RWPE1 (cell line): ENCODE results near the gene NHERF1.

Experiments
- CTCF ChIA-PET: fragments of 350-600 bp; sonication (Branson Sonifier 250); formaldehyde crosslinking; extraction: SDS; loops from one replicate; lab custom pipeline; 2021; lab: Yijun Ruan, JAX
- POLR2A ChIA-PET: fragments of 400-600 bp; formaldehyde crosslinking; extraction: SDS; loops from one replicate; lab custom pipeline; 2020; ENCODE audit warnings: antibody characterized with exemption; ENCODE audit not compliant: low non-redundant PET; lab: Yijun Ruan, JAX
- DNase-seq: peaks from one replicate; pipeline ENCODE4 v3.0.0; 2012; ENCODE audit warnings: low spot score
- H3K27ac ChIP-seq: fragments of 450-650 bp; 2 replicates; pipeline ENCODE4 v1.5.1; 2017
- TF ChIP-seq, protein P1 (sequence below): fragments of 450-650 bp; conservative IDR thresholded peaks from 2 replicates; pipeline ENCODE4 v1.5.1; 2017; ENCODE audit warnings: low read depth, mild to moderate bottlenecking

Gene NHERF1

DNA sequence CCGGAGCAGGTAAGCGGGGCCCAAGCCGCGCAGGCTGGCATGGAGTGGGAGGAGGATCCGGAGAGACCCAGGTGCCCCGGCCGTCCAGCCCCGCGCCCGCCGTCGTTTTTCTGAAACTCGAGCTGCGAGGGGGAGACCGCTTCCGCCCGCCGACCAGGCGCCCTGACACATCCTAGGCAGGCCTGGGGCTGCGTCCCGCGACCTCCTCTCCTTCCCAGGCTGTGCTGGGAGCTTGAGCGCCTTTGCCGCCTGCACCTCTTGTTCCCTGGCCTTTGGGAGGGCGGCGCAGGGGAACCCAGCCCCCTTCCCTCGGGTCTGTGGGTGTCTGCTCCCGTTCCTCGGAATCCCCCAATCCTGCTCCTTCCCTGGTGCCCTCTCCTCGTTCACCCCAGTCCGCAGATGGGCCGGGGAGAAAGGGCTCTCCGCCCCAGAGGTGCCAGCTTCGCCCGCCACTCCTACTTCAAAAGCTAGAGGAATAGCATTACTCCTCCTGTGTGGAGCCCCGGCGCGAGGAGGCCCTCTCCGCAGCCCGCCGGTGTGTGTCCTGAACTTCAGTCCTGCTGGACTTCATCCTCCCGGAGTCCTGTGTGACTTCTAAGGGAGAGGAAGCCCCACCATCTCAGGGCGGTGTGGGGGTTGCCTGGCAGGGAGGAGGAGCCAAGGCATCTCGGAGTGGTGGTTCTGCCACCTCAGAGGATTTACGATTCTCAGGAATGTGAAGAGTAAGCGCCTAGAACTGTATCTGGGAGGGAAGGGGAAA is 1.0 kb downstream of the NHERF1 start:
- TF ChIP-seq, protein P1, sequence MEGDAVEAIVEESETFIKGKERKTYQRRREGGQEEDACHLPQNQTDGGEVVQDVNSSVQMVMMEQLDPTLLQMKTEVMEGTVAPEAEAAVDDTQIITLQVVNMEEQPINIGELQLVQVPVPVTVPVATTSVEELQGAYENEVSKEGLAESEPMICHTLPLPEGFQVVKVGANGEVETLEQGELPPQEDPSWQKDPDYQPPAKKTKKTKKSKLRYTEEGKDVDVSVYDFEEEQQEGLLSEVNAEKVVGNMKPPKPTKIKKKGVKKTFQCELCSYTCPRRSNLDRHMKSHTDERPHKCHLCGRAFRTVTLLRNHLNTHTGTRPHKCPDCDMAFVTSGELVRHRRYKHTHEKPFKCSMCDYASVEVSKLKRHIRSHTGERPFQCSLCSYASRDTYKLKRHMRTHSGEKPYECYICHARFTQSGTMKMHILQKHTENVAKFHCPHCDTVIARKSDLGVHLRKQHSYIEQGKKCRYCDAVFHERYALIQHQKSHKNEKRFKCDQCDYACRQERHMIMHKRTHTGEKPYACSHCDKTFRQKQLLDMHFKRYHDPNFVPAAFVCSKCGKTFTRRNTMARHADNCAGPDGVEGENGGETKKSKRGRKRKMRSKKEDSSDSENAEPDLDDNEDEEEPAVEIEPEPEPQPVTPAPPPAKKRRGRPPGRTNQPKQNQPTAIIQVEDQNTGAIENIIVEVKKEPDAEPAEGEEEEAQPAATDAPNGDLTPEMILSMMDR = no peak
- POLR2A ChIA-PET = interaction anchor here (1.1 to 2.1 kb wide), 5 partner anchors 9 to 27 kb away, joined by 6 to 8 read pairs (median 7); partner anchors contain the start of gene NAT9
- no peak for DNase-seq
- H3K27ac ChIP-seq = peak overlapping the region; percentile 81
- CTCF ChIA-PET = interaction anchor here (0.7 to 2.2 kb wide), 5 partner anchors 10 to 42 kb away, joined by 4 to 23 read pairs (median 10); partner anchors contain the start of gene NAT9

DNA sequence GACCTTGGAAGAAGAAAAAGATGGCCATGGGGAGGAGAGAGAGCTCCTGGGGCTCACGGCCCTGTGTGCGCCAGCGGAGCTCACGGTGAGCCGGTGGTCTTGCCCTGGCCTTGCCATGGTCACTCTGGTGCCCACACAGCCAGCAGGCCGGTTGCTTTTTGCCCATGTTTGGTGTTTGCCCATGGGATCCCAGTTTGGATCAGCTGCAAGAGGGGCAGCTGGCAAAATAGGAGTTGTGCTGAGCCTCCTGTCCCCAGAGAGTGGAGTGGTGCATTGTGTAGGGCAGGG is 1.6 kb downstream of the NHERF1 start:
- TF ChIP-seq, protein P1 = no peak
- CTCF ChIA-PET = interaction anchor here (0.7 to 2.2 kb wide), 4 partner anchors 9 to 41 kb away, joined by 4 to 23 read pairs (median 12); no protein-coding TSS in a partner anchor
- peak overlapping the region; percentile 81 for H3K27ac ChIP-seq
- DNase-seq = no peak
- POLR2A ChIA-PET = interaction anchor here (1.1 to 2.1 kb wide), 4 partner anchors 8 to 21 kb away, joined by 6 to 8 read pairs (median 8); no protein-coding TSS in a partner anchor

DNA sequence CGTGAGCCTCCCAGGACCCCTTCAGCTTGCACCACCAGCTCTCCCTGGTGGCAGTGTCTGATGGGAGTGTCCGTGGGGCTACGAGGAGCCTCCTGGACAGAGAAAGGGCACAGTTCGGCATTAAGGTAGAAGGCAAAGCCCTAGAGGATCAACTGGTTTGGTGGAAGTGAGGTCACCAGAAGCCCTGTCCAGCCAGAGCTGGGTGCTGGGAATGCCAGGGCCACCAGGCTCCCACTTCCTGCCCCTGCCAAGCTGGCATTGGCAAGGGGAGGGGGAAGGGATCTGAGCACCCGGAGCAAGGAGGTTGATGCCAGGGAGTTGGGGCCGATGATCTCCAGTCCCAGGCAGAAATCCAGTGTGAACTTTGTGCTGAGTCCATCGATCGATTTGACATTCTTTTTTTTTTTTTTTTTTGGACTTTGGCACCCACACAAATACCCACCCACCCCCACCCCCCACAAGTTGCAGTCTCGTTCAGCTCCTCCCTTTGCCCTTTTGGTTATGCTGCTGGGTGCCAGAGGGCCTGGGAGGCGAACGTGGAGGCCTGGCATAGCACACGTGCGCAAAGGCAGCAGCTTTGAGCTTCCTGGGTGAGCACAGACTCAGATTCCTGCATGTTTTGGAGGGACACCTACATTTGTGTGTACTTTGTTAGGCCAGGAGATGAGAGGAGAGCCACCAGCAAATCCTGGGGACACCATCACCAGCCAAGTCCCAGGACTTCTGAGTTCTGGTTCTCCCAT is 2.1 kb downstream of the NHERF1 start:
- CTCF ChIA-PET = interaction anchor here (1.9 to 2.2 kb wide), 3 partner anchors 9 to 41 kb away, joined by 10 to 23 read pairs (median 15); no protein-coding TSS in a partner anchor
- peak overlapping the region; percentile 81 for H3K27ac ChIP-seq
- POLR2A ChIA-PET = interaction anchor here (1.1 to 2.1 kb wide), 4 partner anchors 7 to 24 kb away, joined by 6 to 8 read pairs (median 7); no protein-coding TSS in a partner anchor
- TF ChIP-seq, protein P1 = no peak
- no peak for DNase-seq

DNA sequence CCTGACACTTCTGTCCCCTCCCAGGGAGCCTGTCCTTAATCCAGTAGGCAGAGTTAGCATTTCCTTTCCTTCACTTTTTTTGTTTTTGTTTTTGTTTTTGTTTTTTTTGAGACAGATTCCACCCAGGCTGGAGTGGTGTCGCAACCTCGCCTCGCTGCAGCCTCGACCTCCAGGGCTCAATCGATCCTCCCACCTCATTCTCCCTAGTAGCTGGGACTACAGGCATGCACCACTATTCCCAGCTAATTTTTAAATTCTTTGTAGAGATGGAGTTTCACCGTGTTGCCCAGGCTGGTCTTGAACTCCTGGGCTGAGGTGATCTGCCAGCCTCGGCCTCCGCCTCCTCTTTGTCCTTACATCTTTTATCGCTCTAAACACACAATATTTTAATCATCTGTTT is 4.0 kb downstream of the NHERF1 start:
- TF ChIP-seq, protein P1 = no peak
- no peak for DNase-seq
- CTCF ChIA-PET = interaction anchor here (0.7 kb wide), 1 partner anchor 111 kb away, joined by 3 read pairs; no protein-coding TSS in a partner anchor
- H3K27ac ChIP-seq = peak overlapping the region; percentile 81
- POLR2A ChIA-PET = no interaction called here

DNA sequence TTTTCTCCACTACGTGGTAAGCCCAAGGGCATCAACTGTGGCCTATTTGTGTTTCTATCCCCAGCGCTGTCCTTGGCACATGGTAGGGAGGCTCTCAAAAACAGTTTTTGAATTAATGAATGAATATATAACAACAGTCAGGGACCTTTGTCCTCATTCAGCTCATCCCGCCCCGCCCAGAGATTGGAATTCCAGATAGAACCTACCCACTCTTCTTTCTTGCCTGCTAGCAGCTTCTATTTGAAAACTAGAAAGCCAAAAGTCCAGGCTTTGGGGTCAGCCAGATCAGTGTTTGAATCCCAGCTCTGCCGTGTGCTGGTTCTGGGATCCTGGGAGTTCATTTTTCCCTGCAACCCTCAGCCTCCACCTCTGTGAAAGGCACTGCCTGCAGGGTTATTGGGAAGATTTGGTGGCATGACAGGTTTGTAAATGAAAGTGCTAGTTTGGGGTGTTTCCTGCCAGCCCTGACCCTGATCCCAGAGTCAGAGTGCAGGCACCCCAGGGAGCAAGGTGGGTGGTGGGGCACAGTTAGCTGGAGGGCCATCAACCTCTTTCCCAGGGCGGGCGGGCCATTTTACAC is 4.5 kb downstream of the NHERF1 start:
- TF ChIP-seq, protein P1 = no peak
- CTCF ChIA-PET = no interaction called here
- H3K27ac ChIP-seq = peak overlapping the region; percentile 81
- POLR2A ChIA-PET = no interaction called here
- no peak for DNase-seq

DNA sequence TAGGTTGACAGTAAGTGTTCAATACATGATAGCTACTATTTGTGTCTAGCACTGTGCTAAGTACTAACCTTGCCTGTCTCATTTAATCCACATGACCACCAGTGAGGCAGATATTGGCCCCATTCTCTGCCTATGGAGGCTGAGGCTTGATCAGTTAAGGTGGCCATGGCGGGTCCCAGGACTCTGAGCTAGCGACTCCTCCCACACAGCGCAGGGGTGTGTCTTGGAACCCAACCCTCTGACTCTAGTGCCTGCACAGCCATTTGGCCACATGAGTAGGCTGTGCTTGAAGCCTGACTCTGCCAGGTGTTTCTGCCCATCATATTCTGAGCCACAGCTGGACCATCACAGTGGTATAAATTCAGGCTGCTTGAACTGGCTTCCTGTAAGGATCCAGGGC is 6.4 kb downstream of the NHERF1 start:
- ChIA-PET POLR2A (no interaction called here), CTCF (interaction anchor here (0.8 kb wide), 1 partner anchor 37 kb away, joined by 3 read pairs; no protein-coding TSS in a partner anchor)

More for the DNA sequence above, 6.4 kb downstream of the NHERF1 start:
- DNase-seq = no peak
- H3K27ac ChIP-seq = peak overlapping the region; percentile 100
- TF ChIP-seq, protein P1 = no peak
